ENCODE results near the gene PDE4D. TPM values are rescaled to one million over a fixed set of nuclear protein-coding genes. Genes with fewer than 3 reads are reported as not detected.

PDE4D gene
- total RNA-seq, 1 donor from 2014 or later: 28.2 TPM

DNA sequence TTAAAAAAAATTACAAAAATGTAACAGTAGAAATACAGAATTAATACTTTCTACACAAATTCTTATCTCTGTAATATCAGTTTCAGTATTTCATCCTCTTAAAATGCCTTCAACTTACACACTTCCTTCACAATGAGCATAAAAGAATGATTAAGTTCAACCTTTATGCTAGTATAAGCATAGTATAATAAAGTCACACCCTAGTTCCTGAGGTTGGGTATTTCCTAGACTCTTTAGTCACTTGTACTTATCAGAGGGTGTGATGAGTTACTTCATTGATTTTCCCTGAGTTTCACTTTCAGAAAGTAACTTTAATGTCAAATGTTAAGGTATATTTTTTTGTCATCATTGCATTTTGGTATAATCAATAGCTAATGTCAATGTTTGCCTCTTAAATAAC is 302.4 kb downstream of the PDE4D start:
- CTCF ChIA-PET: no interaction called here

DNA sequence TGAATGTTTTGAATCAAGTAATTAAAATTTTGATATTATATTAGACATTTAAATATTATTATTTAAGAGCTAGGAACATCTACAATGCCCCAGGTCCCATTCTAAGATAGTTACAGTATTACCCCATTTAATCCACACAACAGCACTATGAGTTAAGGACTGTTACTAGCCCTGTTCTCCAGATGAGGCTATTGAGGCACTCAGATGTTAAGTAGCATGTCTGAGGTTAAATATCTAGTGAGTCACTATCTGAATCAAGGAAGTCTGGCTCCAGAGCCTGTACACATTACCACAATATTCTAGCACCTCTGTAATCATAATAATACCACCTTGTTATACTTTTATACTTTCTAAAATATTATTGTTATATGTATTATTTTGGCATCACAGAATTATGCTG is 304.6 kb downstream of the PDE4D start:
- H3K27ac Mint-ChIP-seq: no peak overlapping the region
- ATAC-seq (ENCODE audit: low read depth) (peak; percentile 31), DNase-seq (no peak)
- CTCF ChIA-PET: no interaction called here
- POLR2A ChIA-PET: no interaction called here
- H3K9me3 Mint-ChIP-seq: no peaks in the 10 kb centered on the region
- no peaks in the 10 kb centered on the region for H3K36me3 Mint-ChIP-seq (ENCODE audit: low read depth)
- H3K4me3 Mint-ChIP-seq: no peak overlapping the region
- TF ChIP-seq, protein P1, sequence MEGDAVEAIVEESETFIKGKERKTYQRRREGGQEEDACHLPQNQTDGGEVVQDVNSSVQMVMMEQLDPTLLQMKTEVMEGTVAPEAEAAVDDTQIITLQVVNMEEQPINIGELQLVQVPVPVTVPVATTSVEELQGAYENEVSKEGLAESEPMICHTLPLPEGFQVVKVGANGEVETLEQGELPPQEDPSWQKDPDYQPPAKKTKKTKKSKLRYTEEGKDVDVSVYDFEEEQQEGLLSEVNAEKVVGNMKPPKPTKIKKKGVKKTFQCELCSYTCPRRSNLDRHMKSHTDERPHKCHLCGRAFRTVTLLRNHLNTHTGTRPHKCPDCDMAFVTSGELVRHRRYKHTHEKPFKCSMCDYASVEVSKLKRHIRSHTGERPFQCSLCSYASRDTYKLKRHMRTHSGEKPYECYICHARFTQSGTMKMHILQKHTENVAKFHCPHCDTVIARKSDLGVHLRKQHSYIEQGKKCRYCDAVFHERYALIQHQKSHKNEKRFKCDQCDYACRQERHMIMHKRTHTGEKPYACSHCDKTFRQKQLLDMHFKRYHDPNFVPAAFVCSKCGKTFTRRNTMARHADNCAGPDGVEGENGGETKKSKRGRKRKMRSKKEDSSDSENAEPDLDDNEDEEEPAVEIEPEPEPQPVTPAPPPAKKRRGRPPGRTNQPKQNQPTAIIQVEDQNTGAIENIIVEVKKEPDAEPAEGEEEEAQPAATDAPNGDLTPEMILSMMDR (IDR thresholded peaks at IDR 0.05): no peak
- peaks cover 5% of the 10 kb centered on the region for H3K27me3 Mint-ChIP-seq
- intact Hi-C loops (cut with micrococcal nuclease): no loop called here
- H3K4me1 Mint-ChIP-seq: peaks cover 30% of the 10 kb centered on the region

More for the DNA sequence above, 302.4 kb downstream of the PDE4D start:
- peaks cover 28% of the 10 kb centered on the region for H3K4me1 Mint-ChIP-seq
- peaks cover 3% of the 10 kb centered on the region for H3K9me3 Mint-ChIP-seq
- peaks cover 5% of the 10 kb centered on the region for H3K27me3 Mint-ChIP-seq
- no peak overlapping the region for H3K4me3 Mint-ChIP-seq
- intact Hi-C loops (cut with micrococcal nuclease): loop anchor here (2.0 kb wide), 1 partner anchor 28 kb away; no protein-coding TSS in a partner anchor
- H3K36me3 Mint-ChIP-seq (ENCODE audit: low read depth): no peaks in the 10 kb centered on the region
- TF ChIP-seq, protein P1 (IDR thresholded peaks at IDR 0.05): no peak
- DNase-seq (no peak), ATAC-seq (ENCODE audit: low read depth) (peak; percentile 90)
- POLR2A ChIA-PET: no interaction called here
- peak overlapping the region; percentile 46 for H3K27ac Mint-ChIP-seq

DNA sequence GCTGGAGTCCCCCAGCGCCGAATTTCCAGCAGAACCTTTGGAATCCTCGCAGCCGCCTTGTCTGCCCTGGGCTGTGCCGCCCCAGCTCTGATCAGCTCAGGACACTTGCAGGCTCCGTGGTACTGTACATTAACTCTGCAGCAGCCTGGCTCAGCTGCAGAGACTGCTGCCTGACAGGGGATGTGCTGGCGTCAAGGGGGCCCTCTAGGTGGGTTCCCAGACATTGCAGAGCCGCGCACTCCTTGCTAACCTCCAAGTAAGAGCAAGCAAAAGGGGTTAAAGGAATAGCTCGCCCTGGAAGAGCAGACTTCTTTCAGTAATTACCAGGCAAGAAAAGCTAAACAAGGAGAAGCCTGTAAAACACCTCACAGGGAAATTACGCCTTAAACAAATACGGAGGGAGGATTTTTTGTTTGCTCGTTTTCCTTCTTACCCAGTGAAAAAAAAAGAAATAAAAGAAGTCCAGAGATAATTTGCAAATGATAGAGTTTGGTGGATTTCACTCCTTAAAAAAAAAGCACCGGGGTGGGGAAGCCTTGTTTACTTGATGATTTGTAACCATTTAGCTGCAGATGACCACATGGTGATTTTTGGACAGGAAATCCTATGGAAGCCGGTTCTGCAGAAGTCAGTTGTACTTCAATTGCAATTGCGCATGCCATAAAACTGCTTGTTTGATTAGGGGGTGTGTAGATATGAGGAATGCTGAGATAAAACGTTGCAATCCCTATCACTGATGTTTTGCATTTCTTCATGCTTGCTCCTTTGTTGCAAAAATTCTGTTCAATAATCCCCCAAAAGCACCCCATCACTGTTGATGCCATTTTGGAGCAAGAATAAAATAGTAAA is 305.8 kb downstream of the PDE4D start:
- intact Hi-C loops (cut with micrococcal nuclease): no loop called here
- Mint-ChIP-seq H3K4me3 (peak overlapping the region; percentile 28), H3K36me3 (ENCODE audit: low read depth) (no peaks in the 10 kb centered on the region), H3K27ac (no peak overlapping the region), H3K4me1 (peaks cover 30% of the 10 kb centered on the region), H3K27me3 (peaks cover 5% of the 10 kb centered on the region), H3K9me3 (no peaks in the 10 kb centered on the region)
- TF ChIP-seq, protein P1 (IDR thresholded peaks at IDR 0.05): no peak
- POLR2A ChIA-PET: no interaction called here
- DNase-seq (no peak), ATAC-seq (ENCODE audit: low read depth) (no peak)
- CTCF ChIA-PET: interaction anchor here (0.9 kb wide), 1 partner anchor 81 kb away, joined by 3 read pairs; no protein-coding TSS in a partner anchor

DNA sequence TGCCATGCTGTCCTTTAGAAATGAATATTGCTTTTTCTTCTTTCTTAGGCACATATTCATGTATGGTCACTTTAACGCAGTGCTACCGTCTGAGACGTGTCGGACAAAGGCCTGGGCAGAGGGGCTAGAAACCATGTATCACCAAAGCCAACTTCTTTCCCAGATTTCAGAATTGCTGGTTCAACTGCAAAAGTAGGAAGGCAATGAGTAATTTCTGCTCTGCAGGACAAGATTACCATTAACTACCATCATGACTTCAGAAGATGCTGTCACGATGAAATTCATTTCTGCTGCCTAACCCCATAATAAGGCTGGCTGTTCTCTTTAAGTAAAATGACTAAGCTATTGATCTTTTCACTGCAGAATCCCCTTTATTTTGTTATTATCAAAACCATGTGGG is 306.7 kb downstream of the PDE4D start:
- TF ChIP-seq, protein P1 (IDR thresholded peaks at IDR 0.05): no peak
- ChIA-PET CTCF (no interaction called here), POLR2A (no interaction called here)
- intact Hi-C loops (cut with micrococcal nuclease): no loop called here
- ATAC-seq (ENCODE audit: low read depth): no peak
- Mint-ChIP-seq H3K27ac (no peak overlapping the region), H3K27me3 (peaks cover 5% of the 10 kb centered on the region), H3K9me3 (no peaks in the 10 kb centered on the region), H3K36me3 (ENCODE audit: low read depth) (no peaks in the 10 kb centered on the region), H3K4me3 (no peak overlapping the region), H3K4me1 (peaks cover 26% of the 10 kb centered on the region)
- DNase-seq: no peak

DNA sequence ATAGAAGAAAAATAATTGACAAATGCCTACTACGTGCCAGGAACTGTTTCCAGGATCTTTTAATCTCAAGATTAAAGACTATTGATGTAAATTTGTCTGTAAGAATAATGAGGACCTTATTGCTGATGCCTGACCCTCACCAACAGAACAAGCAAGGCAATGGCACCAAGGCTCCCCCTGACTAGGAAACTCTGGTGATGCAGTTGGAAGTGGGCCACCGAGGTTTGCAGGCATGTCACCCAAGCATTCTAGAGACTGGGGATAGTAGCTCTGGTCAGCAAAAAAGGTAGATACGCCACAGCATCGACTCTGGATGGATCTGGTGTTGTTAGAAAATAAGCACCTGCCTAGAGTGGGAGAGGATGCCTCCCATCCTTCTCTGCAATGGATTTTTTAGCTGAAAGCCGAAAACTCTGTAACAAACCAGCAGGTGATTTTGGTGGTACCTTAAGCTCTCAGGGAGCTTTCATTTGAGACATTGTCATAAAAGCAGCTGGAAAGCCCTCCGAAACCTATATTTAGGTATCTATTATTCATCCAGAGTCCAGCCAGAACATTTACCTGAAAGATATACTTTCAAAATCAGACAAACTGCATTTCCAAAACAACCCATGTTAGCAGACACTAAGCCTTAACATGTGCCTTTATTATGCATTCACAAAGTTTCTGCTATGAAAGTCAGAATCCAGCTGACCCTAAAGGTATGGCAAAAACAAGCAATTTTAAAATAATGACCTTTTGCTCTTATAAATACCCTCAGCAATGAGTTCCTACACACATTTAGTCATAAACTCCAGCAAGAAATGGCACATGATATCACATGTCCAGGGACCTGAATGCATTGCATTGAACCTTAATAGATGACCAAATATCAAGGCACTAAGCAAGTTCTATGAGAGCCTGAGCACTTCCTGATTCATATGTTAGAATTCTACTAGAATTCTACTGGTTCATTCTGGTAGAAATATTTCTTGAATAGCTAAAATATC is 308.4 kb downstream of the PDE4D start:
- no peaks in the 10 kb centered on the region for H3K36me3 Mint-ChIP-seq (ENCODE audit: low read depth)
- POLR2A ChIA-PET: no interaction called here
- DNase-seq (no peak), ATAC-seq (ENCODE audit: low read depth) (no peak)
- no peak overlapping the region for H3K4me3 Mint-ChIP-seq
- peaks cover 11% of the 10 kb centered on the region for H3K4me1 Mint-ChIP-seq
- no peaks in the 10 kb centered on the region for H3K9me3 Mint-ChIP-seq
- intact Hi-C loops (cut with micrococcal nuclease): no loop called here
- H3K27me3 Mint-ChIP-seq: peaks cover 5% of the 10 kb centered on the region
- no peak overlapping the region for H3K27ac Mint-ChIP-seq
- CTCF ChIA-PET: no interaction called here
- TF ChIP-seq, protein P1 (IDR thresholded peaks at IDR 0.05): no peak
